Glomerular visceral epithelial cell (primary cell): ENCODE results near the gene KHDRBS1.
"Not testable (repeated sequence)": the region's sequence is repeated elsewhere in the genome, so short reads cannot be mapped to it uniquely, and the experiment has no call there.

Experiments used
- DNase-seq: peaks from one replicate; pipeline ENCODE4 v3.0.0-alpha.2; 2016; ENCODE audit errors: extremely low spot score

Gene KHDRBS1

DNA sequence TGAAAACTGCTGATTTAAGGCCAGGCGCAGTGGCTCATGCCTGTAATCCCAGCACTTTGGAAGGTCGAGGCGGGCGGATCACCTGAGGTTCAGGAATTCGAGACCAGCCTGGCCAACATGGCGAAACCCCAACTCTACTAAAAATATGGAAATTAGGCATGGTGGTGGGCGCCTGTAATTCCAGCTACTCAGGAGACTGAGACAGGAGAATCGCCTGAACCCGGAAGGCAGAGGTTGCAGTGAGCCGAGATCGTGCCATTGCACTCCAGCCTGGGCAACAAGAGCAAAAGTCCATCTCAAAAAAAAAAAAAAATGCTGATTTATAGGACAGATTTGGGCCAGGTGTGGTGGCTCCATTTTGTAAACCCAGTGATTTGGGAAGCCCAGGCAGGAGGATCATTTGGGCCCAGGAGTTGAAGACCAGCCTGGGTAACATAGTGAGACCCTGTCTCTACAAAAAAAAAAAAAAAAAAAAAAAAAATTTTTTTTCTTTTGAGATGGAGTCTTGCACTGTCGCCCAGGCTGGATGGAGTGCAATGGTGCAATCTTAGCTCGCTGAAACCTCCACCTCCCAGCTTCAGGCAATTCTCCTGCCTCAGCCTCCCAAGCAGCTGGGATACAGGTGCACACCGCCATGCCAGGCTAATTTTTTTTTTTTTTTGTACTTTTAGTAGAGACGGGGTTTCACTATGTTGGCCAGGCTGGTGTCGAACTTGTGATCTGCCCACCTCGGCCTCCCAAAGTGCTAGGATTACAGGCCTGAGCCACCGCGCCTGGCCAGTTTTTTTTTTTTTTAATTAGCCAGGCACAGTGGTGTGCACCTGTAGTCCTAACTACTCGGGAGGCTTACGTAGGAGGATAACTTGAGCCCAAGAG, 52.2 kb downstream of the KHDRBS1 start:
- DNase-seq: not testable (repeated sequence)

DNA sequence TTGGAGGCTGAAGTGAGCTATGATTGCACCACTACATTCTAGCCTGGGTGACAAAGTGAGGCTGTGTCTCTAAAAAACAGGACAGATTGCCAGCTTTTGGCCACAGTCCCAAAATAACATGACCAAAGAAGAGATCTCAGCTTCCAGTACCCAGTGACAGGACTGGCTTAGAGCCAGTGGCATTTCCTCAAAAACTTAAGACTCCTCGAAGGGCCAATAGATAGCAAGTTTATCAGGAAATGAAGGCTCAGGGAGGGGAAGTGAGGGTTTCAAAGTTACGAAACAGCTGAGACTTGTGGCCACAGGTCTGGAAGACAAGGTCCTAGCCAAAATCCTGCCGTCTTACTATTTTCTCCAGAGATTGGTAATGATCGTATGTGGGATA, 52.8 kb downstream of the KHDRBS1 start:
- DNase-seq: peak; percentile 82

DNA sequence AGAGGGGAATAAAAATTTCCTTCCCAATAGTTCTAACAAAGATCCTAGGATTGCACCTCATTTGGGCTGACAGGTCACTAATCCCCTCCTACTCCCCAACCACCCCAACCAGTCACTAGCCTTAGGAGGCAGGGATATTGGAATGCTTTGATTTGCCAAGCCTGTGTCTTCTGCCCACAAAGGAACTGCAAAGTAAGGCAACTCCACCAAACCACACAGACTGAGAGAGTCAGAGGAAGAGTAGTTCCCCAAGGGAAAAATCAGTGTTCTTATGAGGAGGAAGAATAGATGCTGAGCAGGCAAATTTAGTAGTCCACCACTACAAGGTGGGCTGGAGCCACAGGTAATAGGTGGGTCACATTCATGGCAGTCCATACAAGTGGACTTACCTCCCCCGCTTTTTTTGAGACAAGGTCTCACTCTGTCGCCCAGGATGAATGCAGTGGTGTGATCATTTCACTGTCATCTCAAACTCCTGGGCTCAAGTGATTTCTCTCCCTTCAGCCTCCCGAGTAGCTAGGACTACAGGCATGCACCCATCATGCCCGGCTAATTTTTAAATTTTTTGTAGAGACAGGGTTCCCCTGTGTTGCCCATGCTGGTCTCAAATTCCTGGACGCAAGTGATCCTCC, 55.4 kb downstream of the KHDRBS1 start:
- peak; percentile 71 for DNase-seq

DNA sequence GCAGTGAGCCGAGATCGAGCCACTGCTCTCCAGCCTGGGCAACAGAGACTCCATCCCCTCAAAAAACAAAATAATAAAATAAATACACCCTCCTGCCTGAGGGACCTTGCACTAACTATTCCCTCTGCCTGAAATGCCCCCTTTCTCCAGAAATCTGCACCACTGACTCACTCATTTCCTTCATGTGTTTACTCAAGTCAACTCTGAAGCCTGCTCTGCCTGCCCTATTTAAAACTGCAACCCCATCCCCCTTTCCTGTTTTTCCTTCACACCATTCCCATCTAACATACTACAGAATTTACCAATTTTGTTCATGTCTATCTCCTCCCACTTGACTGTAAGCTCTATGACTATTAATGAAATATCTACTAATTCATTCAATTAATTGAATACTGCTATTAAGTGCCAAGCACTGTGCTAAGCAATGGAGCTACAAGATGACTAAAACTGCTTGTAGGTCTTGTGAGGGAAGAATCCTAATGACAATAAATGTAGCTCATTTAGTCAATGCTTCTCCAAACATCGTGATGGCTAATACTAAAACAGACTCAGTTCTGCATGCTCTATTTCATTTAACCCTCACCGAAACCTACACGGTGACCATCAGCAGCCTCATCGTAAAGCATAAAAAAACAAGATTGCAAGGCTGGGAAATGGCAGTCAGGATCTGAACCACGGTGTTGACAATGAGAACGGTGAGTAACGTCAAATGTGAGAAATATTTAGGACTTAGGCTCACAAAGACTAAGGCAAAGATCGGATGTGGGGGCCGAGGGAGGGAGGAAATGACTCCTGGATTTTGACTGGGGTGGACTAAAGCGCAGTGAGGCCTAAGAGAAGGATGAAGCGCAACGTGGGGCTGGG, 58.3 kb downstream of the KHDRBS1 start:
- peak; percentile 36 for DNase-seq

DNA sequence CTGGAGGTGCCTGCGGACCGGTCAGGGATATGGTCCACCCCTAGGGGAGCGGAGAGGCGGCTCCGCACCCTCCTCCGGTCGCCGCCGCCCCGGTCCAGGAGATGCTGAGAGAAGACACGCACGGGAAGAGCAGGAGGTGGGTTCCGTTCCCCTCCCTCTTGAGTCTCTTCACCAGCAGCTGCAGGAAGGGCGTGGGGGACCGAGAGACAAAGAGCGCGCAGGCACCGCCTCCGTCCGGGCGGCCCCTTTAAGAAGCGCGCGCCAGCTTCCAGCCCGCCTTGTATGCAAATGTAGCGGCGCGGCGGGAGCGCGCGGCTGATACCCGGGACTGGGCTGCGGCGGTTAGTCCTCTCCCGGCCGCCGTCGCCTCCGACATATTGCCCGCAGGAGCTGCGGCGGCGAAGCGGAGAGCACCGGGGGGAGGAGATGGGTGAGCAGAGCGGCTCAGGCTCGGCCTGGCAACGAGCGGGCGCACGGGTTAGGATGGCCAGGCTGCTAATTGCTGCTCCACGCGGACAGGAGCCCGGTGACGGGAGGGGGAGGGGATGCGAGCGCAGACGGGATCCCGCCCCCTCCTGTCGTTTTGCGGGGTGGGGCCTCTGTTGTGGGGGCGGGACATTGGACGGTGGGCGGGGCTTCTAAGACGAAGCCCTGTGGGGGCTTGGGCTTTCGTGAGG, 59.1 kb downstream of the KHDRBS1 start, which contains the start of gene TMEM39B:
TSS of gene TMEM39B (plus strand) at position 318 of the 677 bp plus-strand sequence. CDS start at position 427, 109 bp downstream.
- DNase-seq: peak; percentile 94

DNA sequence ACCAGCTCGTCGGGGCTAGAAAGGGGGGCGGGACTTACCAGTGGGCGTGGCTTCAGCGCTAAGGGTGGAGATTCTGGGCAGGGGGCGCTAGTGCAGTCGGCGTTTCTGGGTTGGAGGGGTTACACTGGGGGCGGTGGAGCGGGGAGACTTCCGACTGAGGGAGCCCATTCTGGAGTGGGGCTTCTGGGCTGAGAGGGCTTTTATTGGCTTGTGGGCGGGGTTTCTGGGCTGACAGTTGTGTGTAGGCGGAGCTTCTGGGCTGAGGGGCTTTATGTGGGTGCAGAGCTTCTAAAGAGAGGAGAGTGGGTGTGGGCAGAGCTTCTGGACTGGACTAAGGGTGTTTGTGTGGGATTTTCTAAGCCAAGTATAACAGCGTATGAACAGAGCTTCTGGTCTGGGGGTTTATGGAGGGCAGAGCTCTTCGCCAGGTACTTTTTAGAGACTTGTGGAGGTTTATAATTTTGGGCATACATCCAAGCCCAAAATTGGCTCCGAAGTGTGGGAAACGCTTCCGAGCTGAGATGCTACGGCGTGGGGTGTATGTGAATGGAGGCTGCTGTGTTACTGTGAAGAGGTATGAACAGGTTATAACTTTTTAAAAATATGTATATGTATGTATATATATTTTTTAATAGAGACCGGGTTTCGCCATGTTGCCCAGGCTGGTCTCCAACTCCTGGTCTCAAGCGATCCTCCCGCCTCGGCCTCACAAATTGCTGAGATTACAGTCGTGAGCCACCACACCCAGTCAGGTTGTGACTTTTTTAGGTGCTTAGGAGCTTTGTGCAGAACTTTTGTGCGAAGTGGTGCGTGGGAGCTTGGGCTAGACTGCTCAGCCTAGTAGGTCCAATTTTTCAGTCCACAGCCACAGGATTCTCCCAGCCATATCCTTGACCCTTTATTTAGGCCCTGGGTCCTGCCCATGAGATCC, 59.9 kb downstream of the KHDRBS1 start:
- no peak for DNase-seq

DNA sequence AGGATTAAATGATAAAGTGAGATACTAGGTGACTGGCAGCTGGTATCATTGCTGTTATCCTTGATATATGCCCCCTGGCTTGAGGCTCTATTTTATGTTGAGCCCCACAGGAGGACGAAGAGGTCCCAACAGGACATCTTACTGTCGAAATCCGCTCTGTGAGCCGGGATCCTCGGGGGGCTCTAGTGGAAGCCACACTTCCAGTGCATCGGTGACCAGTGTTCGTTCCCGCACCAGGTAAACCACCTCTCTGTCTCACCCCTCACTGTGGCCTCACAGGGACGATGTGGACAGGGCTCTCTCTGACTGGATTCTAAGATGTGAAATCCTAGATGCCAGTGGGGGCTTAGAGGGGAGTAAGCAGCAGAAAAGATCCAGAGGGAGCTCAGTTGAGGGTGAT, 61.2 kb downstream of the KHDRBS1 start:
- DNase-seq: no peak

DNA sequence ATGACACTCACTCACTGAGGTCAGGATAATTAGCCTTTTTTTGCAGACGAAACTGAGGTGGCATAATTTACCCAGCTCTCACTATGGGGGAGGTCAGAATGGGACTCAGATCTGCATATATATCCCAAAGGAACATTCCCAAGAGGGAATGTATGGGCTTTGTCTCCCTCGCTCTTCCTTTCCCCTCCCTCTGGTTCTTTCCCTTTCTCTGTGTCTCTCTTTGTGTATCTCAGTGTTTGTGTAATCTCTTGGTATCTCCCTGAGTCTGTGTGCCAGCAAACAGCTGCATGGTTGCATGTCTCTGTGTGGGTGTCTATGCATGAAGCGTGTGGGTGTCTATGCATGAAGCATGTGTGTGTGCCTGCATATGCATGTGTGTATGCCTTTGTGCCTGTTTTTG, 63.8 kb downstream of the KHDRBS1 start:
- DNase-seq: no peak

DNA sequence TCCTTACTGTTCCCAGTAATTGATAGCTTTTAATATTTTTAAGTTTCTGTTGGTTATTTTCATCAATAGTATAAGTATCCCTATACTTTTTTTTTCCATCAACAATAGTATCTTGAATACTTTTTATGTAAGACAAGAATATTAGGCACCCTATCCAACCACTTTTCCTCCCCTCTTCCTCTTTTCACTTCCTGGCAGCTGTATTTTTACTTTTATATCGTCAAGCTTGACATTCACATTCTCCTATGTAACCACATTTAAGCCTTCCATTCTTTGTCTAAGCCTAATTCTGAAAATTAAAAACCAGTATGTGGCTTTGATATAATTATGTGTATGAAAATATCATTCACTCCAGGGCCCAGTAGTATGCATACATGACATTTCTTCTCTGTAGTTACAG, 68.4 kb downstream of the KHDRBS1 start:
- DNase-seq: no peak

DNA sequence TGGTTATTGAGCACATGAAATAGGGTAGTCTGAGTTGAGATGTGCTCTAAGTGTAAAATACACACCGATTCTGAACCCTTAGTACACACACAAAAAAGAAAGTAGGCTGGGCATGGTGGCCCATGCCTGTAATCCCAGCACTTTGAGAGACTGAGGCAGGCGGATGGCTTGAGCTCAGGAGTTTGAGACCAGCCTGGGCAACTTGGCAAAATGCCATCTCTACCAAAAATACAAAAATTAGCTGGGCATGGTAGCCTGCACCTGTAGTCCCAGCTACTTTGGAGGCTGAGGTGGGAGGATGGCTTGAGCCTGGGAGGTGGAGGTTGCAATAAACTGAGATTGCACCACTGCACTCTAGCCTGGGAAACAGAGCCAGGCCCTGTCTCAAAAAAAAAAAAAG, 72.7 kb downstream of the KHDRBS1 start:
- DNase-seq: not testable (repeated sequence)

DNA sequence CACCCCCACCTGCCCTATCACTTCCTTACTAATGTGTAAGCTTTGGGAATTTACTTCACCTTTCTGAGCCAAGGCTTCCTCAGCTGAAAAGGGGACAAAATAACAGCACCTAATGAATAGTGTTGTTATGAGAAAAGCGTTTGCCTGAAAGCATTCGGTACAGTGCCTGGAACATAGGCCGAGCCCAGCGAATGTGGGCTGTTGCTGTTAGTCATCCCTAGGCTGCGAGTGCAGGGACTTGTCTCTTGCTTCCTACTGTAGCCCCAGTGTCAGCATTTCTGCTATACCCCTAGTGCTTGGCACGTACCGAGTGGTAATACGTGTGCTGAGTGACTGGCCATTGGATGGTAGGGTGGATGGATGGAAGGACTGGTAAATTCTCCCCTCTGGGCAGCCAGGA, 77.5 kb downstream of the KHDRBS1 start:
- no peak for DNase-seq

DNA sequence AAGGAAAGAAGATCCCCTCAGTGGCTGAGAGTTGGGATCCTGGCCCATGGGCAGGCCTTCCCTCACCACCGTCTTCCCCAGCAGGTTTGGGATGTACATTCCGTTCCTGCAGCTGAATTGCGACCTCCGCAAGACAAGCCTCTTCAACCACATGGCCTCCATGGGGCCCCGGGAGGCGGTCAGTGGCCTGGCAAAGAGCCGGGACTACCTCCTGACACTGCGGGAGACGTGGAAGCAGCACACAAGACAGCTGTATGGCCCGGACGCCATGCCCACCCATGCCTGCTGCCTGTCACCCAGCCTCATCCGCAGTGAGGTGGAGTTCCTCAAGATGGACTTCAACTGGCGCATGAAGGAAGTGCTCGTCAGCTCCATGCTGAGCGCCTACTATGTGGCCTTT, 77.9 kb downstream of the KHDRBS1 start:
- no peak for DNase-seq
